TTC549 (cell line): ENCODE data around the gene EGFLAM.
"Not testable (repeated sequence)": the region's sequence is repeated elsewhere in the genome, so short reads cannot be mapped to it uniquely, and the experiment has no call there.

Experiments
- FAIRE-seq: peaks from 2 replicates; lab custom pipeline; 2012; peaks lifted over from hg19 to GRCh38; lab: Jason Lieb, UNC

Gene EGFLAM

DNA sequence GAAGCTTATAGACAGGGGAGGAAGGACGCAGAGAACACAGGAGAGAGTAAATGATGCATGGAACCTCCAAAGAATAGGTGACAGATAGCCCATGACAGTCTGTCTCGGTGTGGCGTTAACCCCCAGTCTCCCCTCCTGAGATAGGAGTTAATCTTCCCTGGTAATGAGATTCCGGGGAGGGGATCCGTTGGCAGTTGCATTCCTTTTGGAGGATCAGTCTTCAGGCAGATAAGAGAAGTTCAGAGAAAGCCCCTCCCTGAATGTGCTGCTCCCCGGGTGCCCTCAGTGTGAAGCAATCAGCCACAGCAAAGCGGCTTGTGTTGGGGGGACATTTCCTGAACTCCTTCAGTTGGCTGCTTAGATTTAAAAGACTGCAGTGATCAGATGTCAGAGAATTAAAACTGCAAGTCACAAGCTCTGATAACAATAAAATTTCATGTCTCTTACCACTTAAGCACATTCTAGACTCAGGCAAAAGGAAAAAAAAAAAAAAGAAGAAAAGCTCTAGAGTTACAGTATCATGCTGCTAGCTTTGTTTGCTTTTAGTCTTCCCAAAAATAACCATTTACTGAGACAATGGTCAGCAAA, 121.1 kb downstream of the EGFLAM start:
- no peak for FAIRE-seq

DNA sequence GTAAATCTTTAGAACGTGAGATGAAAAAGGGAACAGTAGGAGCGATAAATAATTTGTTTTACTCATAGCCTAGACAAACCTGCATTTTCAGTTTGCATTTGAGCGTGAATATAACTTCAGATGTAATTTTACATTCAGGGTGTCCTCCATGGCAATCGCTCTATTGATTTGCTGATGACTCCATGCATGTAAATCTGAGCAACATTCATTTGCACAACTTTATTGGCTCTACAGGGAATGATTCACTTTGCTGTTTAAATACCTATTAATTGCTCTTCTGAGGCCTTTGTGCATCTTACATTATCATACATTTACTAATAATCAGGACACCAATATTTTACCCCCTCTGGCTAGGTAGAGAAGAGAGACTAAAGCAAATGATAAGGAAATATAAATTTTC, 122.2 kb downstream of the EGFLAM start:
- no peak for FAIRE-seq

GRCh38 chr5:38381361-38381760, 123.0 kb downstream of the EGFLAM start:
- no peak for FAIRE-seq

- FAIRE-seq, result no peak
These were observed 124.5 kb downstream of the EGFLAM start for GRCh38 chr5:38382898-38383297.

GRCh38 chr5:38383701-38384100, 125.3 kb downstream of the EGFLAM start:
- no peak for FAIRE-seq

DNA sequence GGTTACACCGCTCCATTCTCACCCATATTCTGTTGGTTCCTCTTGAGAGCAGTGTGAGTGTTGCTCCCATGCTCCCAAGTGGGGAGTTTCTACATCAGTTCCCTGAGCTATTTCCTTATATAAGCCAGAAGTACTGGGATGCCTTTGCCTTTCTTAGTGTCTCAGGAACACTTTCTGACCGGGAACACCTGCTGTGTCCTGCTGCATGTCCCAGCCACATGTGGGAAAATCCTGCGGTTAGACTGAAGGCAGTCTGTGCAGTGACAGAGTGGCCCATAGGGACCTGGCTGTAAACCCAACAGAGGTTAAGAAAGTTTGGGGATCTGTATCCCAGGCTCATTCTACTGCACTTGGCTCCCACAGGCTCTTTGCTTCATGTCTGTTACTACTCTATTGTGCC, 126.0 kb downstream of the EGFLAM start:
- FAIRE-seq, result no peak

GRCh38 chr5:38387161-38387560, 128.8 kb downstream of the EGFLAM start:
- no peak for FAIRE-seq

DNA sequence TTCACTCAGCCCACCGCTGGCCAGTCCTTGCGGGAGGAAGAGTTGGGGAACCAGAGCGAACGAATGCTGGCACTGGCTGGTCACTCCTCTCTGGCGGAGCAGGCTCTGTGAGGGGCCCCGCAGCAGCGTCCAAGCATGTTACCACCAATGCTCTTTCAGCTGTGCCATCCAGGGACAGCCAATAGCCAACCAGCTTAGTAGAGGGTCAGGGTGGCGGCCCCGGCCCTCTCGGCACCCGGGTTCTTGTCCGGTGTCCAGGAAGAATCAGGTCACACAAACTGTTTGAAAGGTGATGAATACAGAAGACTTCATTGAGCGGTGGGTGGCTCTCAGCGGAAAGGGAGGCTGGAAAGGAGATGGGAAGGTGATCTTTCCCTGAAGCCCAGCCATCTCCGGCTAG, 135.3 kb downstream of the EGFLAM start:
- no peak for FAIRE-seq

DNA sequence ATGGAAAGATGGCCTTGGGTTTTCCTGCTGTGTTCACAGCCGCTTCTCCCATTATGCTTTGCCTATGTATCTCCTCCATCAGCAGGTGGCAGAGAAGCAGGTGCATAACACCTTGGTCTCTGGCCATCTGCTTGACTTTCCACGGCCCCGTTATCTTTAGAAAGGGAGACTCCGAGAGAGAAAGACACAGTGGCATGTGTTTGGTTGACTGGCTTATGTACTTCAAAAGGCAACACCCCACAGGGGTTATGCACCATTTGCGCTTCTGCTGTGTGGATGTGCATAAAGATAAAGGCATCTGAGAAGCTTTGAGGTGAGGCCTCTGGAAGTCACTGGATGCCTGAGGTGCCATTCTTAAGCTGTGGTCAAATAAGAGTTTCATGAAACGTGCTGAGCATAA, 138.4 kb downstream of the EGFLAM start:
- FAIRE-seq, result no peak

- FAIRE-seq, result no peak
These were observed 142.0 kb downstream of the EGFLAM start for GRCh38 chr5:38400365-38400764.

GRCh38 chr5:38401145-38401544, 142.8 kb downstream of the EGFLAM start:
- FAIRE-seq, result no peak

- FAIRE-seq, result no peak
These were observed 145.0 kb downstream of the EGFLAM start for GRCh38 chr5:38403406-38403805.

DNA sequence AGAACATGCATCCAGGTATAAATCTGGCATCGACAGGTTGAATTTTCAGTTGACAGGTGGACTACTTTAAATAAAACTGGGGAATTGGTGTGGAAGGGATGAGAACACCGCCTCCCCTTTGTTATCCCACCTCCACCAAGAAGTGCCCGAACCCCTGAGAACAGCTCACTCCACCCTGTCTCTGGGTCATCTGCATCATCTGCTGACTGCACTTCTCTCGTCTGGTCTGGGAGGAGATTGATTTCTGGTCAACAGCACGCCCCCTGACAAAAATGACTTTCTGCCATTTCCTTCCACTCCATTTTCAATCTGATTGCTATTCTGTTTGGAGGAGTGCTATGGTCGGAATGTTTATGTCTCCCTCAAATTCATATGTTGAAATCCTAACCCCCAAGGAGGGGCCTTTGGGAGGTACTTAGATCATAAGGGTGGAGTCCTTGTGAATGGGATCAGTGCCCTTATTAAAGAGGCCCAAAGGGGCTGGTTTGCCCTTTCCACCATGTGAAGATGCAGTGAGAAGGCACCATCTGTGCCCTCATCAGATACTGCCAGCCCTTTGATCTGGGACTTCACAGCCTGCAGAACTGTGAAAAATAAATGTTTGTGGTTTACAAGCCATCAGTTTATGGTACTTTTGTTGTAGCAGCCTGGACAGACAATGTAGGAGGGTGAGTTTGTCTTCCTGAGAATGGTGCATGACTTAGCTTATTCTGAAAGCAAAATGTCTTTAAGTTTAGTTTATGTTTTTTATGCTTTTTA, 145.7 kb downstream of the EGFLAM start:
- no peak for FAIRE-seq

- FAIRE-seq, result no peak
These were observed 146.4 kb downstream of the EGFLAM start for GRCh38 chr5:38404667-38405276.

DNA sequence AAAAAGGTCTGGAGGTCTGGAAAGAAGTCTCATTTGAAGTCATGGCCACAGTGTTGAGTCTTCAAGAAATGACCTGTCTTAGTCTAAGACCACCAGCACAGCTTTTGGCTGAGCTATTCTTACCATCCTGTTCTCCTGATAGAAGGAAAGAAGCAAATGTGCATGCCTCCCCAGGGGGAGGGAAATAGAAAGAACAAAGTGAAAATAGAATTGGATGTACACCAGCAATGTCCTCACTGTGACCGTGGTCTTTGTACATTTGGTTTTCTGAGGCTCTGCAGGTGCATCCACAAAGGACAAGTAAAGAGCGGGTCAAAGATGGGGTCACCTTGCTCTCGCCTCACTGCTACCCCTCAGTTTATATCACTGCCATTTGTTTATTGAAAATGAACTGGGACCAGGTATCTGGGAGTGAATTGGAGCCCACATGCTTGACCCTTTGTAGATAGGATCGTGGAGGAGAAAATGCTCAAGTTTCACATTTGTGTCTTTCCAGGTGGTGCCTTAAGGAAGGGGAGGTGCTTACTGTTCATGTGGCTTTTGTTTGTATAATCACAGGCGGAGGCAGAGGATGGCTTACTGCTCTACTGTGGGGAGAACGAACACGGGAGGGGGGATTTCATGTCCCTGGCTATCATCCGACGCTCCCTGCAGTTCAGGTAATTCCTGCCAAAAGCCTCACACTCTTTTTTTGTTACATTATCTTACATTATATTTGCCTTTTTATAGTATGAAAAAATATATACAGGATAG, 150.3 kb downstream of the EGFLAM start:
- FAIRE-seq, result no peak

DNA sequence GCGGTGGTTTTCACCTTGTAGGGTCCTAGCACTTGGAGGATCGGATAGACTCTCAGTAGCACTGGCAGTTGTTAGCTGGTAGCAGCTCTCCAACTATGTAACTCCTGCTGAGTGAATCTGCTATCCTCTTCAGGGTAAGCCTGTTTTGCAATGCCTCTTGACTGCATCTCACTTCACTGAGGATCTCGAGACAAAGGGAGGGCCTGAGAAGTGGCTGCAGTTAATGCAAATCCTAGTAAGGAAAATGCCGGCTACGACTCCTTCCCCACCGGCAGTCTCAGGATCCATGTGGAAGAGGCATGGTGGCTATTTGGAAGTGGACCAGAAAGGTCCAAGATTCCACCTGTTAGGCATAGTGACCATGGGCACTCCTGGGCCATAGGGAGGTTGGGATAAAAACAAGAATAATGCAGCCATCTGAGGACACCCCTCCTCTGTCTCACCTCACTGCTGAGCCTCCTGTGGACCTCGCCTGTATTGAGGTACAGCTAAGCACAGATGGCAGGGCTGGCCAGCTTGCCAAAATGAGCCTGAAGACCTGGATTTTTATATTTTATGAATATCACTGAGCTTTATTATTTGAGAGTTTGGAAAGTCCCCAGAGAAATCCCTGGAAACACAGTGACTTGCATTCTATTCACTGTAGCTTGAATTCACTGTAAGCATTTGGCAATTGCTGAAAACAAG, 152.1 kb downstream of the EGFLAM start:
- no peak for FAIRE-seq

DNA sequence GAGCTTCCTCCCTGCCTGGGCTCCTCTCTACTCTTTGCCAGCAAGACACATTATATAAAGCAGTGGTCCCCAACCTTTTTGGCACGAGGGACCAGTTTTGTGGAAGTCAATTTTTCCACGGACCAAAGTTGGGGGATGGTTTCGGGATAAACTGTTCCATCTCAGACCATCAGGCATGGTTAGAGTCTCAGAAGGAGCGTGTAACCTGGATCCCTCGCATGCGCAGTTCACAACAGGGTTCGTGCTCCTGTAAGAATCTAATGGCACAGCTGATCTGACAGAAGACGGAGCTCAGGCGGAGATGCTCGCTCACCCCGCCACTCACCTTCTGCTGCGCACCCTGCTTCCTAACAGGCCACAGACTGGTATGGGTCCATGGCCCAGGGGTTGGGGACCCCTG, 155.3 kb downstream of the EGFLAM start:
- FAIRE-seq, result no peak

GRCh38 chr5:38414348-38414747, 156.0 kb downstream of the EGFLAM start:
- FAIRE-seq, result no peak

DNA sequence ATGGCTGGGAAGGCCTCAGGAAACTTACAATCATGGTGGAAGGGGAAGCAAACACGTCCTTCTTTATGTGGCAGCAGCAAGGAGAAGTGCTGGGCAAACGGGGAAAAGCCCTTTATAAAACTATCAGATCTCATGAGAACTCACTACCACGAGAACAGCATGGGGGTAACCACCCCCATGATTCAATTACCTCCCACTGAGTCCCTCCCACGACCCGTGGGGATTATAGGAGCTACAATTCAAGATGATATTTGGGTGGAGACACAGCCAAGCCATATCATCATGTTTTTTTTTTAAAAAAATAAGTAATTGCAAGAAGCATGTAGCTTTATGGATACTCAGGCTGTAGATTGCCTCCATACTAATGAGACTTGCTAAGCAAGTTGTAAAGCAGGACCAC, 157.4 kb downstream of the EGFLAM start:
- not testable (repeated sequence) for FAIRE-seq

DNA sequence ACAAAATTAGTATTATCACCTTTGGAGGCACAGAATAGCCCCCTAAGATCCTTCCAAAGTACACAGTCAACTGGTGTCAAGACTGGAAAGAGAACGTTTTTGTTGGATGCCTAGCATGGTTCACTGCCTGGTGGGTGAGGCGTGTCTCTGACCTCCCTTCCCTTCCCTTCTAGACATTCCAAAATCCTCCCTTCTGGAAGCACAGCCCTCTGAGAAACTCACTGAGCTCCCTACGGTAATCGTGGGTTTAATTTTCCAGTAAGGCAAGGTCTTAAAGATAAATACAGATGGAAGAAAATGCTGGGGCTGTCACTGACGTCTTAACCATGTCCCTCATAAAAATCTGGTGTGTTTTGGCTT, 159.3 kb downstream of the EGFLAM start:
- no peak for FAIRE-seq

GRCh38 chr5:38420246-38420645, 161.9 kb downstream of the EGFLAM start:
- no peak for FAIRE-seq

DNA sequence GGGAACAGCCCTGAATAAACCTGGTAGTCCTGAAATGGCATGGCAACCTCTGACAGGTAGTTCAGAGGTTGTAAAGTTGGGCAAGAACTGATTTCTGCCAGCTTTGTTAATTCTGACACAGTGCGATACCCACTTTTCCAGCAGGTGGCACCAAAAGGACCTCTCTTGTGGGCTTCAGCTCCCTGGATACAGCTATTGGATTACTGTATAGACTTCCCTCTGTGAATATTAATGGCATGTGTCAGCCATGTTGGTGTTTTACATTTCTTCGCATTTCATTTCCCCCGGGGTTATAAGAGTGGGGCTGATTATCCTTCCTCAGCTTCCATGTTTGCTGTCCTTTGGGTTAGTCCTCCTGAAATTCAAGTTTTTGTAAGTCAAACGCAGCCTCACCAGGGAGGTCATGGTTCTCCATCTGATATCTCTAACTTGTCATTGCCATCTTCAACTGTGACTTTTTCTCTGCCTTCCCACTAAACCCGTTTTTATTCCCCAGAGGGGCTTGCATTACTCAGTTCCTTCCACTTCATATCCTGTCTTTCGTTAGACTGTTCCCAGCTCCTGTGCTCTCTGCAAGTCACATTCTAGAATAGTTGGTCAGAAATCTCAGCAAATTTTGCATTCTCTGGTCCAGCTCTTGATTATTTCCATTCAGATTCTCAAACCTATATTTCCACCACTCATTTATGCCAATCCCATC, 162.5 kb downstream of the EGFLAM start:
- no peak for FAIRE-seq
